GM12874 (cell line): ENCODE data around the gene ELL2.

Experiments used
- CTCF ChIP-seq: IDR thresholded peaks from 2 replicates; pipeline ENCODE4 v1.5.1; 2011; ENCODE audit warnings: low read depth, mild to moderate bottlenecking, control low read depth, low read length, moderate library complexity; ENCODE audit not compliant: insufficient read depth

Gene ELL2

GRCh38 chr5:95959051-95959887 lies 2.4 kb downstream of the ELL2 start:
- no peak for TF ChIP-seq CTCF

GRCh38 chr5:95958310-95959014 lies 3.2 kb downstream of the ELL2 start:
- TF ChIP-seq CTCF, result no peak

- TF ChIP-seq CTCF, result no peak
Measured at GRCh38 chr5:95957561-95958203, 4.0 kb downstream of the ELL2 start.

- no peak for TF ChIP-seq CTCF
Measured at GRCh38 chr5:95956900-95957293, 4.8 kb downstream of the ELL2 start.

GRCh38 chr5:95956021-95956899 lies 5.4 kb downstream of the ELL2 start:
- TF ChIP-seq CTCF, result no peak

GRCh38 chr5:95954716-95955115 lies 6.9 kb downstream of the ELL2 start:
- TF ChIP-seq CTCF, result no peak
